Endothelial cell of umbilical vein (primary cell): ENCODE data around the gene RIPK3. TPM values are rescaled to one million over a fixed set of nuclear protein-coding genes. Genes with fewer than 3 reads are reported as not detected.

Experiments
- BruUV-seq: library from RNA; stranded (reverse); fragments of 400-500 nt; replicated peaks from 2 replicates; lab custom pipeline; 2021; lab: Mats Ljungman, UMichigan
- CTCF ChIA-PET: fragments of 300-600, 350-600 bp; sonication (Branson Sonifier 250); formaldehyde crosslinking; loops from one replicate; lab custom pipeline; 2021; ENCODE audit warnings: antibody characterized with exemption, inconsistent platforms; lab: Charles Lee
- POLR2A ChIA-PET: fragments of 300-600, 350-600 bp; sonication (Branson Sonifier 250); formaldehyde crosslinking; loops from one replicate; lab custom pipeline; 2021; ENCODE audit warnings: antibody characterized with exemption, inconsistent platforms; lab: Charles Lee
- DNase-seq: peaks from one replicate; pipeline ENCODE4 v3.0.0-alpha.2; 2011; ENCODE audit warnings: low read depth, low spot score
- FAIRE-seq: peaks from 2 replicates; lab custom pipeline; 2011; peaks lifted over from hg19 to GRCh38; lab: Jason Lieb, UNC
- H2AFZ ChIP-seq: 2 replicates; pipeline ENCODE4 v1.6.0; 2012; ENCODE audit warnings: low read depth, low read length, control low read depth, inconsistent platforms
- H3K27ac ChIP-seq: 2 replicates; pipeline ENCODE4 v1.5.1; 2011; ENCODE audit warnings: low read depth, mild to moderate bottlenecking, control low read depth, low read length, moderate library complexity; ENCODE audit not compliant: insufficient read depth
- H3K27me3 ChIP-seq, 2 experiments: 2 replicates each; pipeline versions ENCODE4 v1.6.0 to v1.6.1; 2011; ENCODE audit warnings: low read length in 2 of 2, mixed read lengths in 1 of 2; ENCODE audit not compliant: control insufficient read depth in 2 of 2, insufficient read depth in 2 of 2
- H3K36me3 ChIP-seq, 2 experiments: 2 replicates in 1 of 2; 3 replicates in 1 of 2; pipeline ENCODE4 v1.5.1; 2011; ENCODE audit warnings: low read length in 2 of 2, mild to moderate bottlenecking in 1 of 2, moderate library complexity in 1 of 2; ENCODE audit not compliant: control insufficient read depth in 2 of 2, insufficient read depth in 2 of 2; ENCODE audit errors: extremely low read depth in 1 of 2
- H3K4me1 ChIP-seq: 3 replicates; pipeline ENCODE4 v1.5.1; 2011; ENCODE audit warnings: mild to moderate bottlenecking, low read length; ENCODE audit not compliant: control insufficient read depth, insufficient read depth; ENCODE audit errors: extremely low read depth
- H3K4me2 ChIP-seq: 2 replicates; pipeline ENCODE4 v1.6.1; 2011; ENCODE audit warnings: low read length, control low read depth, mixed read lengths; ENCODE audit not compliant: insufficient read depth
- H3K4me3 ChIP-seq, 3 experiments: fragments of 200-600 bp in 1 of 3; sonication (generic), shearing (Covaris generic) in 1 of 3; replicated peaks in 1 of 3; 2 replicates each; pipeline ENCODE4 v1.5.1; 2011 to 2016; ENCODE audit warnings: control low read depth in 3 of 3, low read length in 3 of 3, mild to moderate bottlenecking in 2 of 3, inconsistent platforms in 1 of 3, low read depth in 1 of 3, moderate library complexity in 1 of 3; ENCODE audit not compliant: insufficient read depth in 1 of 3
- H3K79me2 ChIP-seq: 2 replicates; pipeline ENCODE4 v1.6.0; 2012; ENCODE audit warnings: low read length, inconsistent platforms; ENCODE audit not compliant: control insufficient read depth, insufficient read depth
- H3K9ac ChIP-seq: replicated peaks from 2 replicates; pipeline ENCODE3; 2011; ENCODE audit warnings: low read length, control low read depth; ENCODE audit not compliant: insufficient read depth; ENCODE audit errors: extremely low read depth
- H3K9me1 ChIP-seq: replicated peaks from 3 replicates; pipeline ENCODE4 v1.6.0; 2011; ENCODE audit warnings: mild to moderate bottlenecking, low read length; ENCODE audit not compliant: control insufficient read depth, insufficient read depth; ENCODE audit errors: extremely low read depth
- H3K9me3 ChIP-seq: replicated peaks from 2 replicates; pipeline ENCODE4 v1.5.1; 2012; ENCODE audit warnings: low read length, inconsistent platforms; ENCODE audit not compliant: control insufficient read depth, insufficient read depth
- H4K20me1 ChIP-seq: replicated peaks from 2 replicates; pipeline ENCODE3; 2011; ENCODE audit warnings: mild to moderate bottlenecking, low read length; ENCODE audit not compliant: control insufficient read depth, insufficient read depth; ENCODE audit errors: extremely low read depth
- CTCF ChIP-seq, 2 donors: IDR thresholded peaks; 1 replicate in 1 of 2; 2 replicates in 1 of 2; pipeline ENCODE4 v1.5.1; 2011; ENCODE audit warnings: low read length in 2 of 2, mild to moderate bottlenecking in 2 of 2, moderate library complexity in 2 of 2, control low read depth in 1 of 2, inconsistent platforms in 1 of 2, low read depth in 1 of 2; ENCODE audit not compliant: insufficient read depth in 1 of 2; ENCODE audit errors: extremely low read depth in 1 of 2
- EZH2 ChIP-seq: IDR thresholded peaks from 2 replicates; pipeline ENCODE4 v1.6.1; 2012; ENCODE audit warnings: borderline replicate concordance, low read depth, mild to moderate bottlenecking, moderate library complexity, low read length, inconsistent platforms; ENCODE audit not compliant: severe bottlenecking
- FOS ChIP-seq: IDR thresholded peaks from 2 replicates; pipeline ENCODE4 v1.6.1; 2011; ENCODE audit warnings: mild to moderate bottlenecking, low read length, moderate library complexity, borderline replicate concordance; ENCODE audit not compliant: insufficient read depth
- GATA2 ChIP-seq: IDR thresholded peaks from 2 replicates; pipeline ENCODE4 v1.7.0; 2011; ENCODE audit warnings: low read depth, mild to moderate bottlenecking, moderate library complexity, mixed read lengths, low read length; ENCODE audit not compliant: insufficient read length, insufficient read depth
- JUN ChIP-seq: IDR thresholded peaks from 2 replicates; pipeline ENCODE4 v1.6.1; 2011; ENCODE audit warnings: borderline replicate concordance, low read depth; ENCODE audit not compliant: insufficient read length, insufficient read depth
- MAX ChIP-seq: IDR thresholded peaks from 2 replicates; pipeline ENCODE4 v1.6.1; 2011; ENCODE audit not compliant: insufficient read depth, insufficient read length
- MYC ChIP-seq: IDR thresholded peaks from one replicate; pipeline ENCODE4 v1.6.1; 2011; ENCODE audit warnings: mild to moderate bottlenecking, low read depth, low read length
- POLR2A ChIP-seq: IDR thresholded peaks from 2 replicates; pipeline ENCODE4 v1.6.1; 2012; ENCODE audit warnings: low read depth, mild to moderate bottlenecking, control low read depth, low read length
- POLR2AphosphoS5 ChIP-seq: IDR thresholded peaks from 2 replicates; pipeline ENCODE4 v1.6.1; 2012; ENCODE audit warnings: low read depth, mild to moderate bottlenecking, control low read depth, low read length, moderate library complexity; ENCODE audit not compliant: insufficient read depth
- dilution Hi-C: fragments of 300-500 bp; cut with MboI; formaldehyde crosslinking; loops from one replicate; pipeline ENCODE4 v1.15.0; 2019; ENCODE audit warnings: low sequenced_read_pairs; ENCODE audit not compliant: extremely low pct_ligation_motif_present
- intact Hi-C: fragments of 100-400 bp; cut with micrococcal nuclease; formaldehyde crosslinking; loops from one replicate; pipeline ENCODE4 v1.10.0; 2022
- polyA plus RNA-seq, 4 experiments: library from polyadenylated mRNA; depleted of rRNA in 3 of 4; stranded (reverse) in 3 of 4; unstranded in 1 of 4; fragments of >200 nt; gene quantifications; 2 replicates each; pipeline versions ENCODE4 v1.2.1 to v1.2.3, GENCODE V29; 2011 to 2012; ENCODE audit warnings: missing spikeins in 1 of 4
- total RNA-seq: library from RNA; stranded (reverse); gene quantifications from 2 replicates; pipeline ENCODE4 v1.2.3, GENCODE V29; 2021

Gene RIPK3
- total and polyA plus RNA-seq, 2 donors (not counting 3 experiments of a cell fraction or from before 2014, with no cell fraction given): 3.1 to 5.1 TPM

GRCh38 chr14:24331731-24332267 is 8.0 kb downstream of the RIPK3 start:
- no peaks in the 10 kb centered on the region for H3K79me2 ChIP-seq
- no peak overlapping the region for H3K4me3 ChIP-seq
- no peaks in the 10 kb centered on the region for H4K20me1 ChIP-seq
- H2AFZ ChIP-seq: no peak overlapping the region
- dilution Hi-C loops: no loop called here
- H3K9me1 ChIP-seq: no peaks in the 10 kb centered on the region
- intact Hi-C loops: no loop called here
- peaks cover 32% of the 10 kb centered on the region for H3K4me1 ChIP-seq
- FAIRE-seq (no peak), DNase-seq (no peak)
- H3K9ac ChIP-seq: no peak overlapping the region
- TF ChIP-seq GATA2 (no peak), FOS (no peak), EZH2 (no peak), JUN (no peak), POLR2A (no peak), MYC (no peak), CTCF (IDR thresholded peaks at IDR 0.05; ENCODE audit: extremely low read depth in 1 of 2, insufficient read depth in 1 of 2, low read depth in 1 of 2, low read length in 2 of 2) (no peak), POLR2AphosphoS5 (no peak), MAX (no peak)
- ChIA-PET CTCF (interaction anchor here (0.7 to 20.1 kb wide), 22 partner anchors 10 to 1236 kb away, joined by 3 to 811 read pairs (median 8); partner anchors contain the start of genes CBLN3, CIDEB, DCAF11 and KHNYN), POLR2A (interaction anchor here (0.7 to 3.1 kb wide), 2 partner anchors 99 to 104 kb away, joined by 7 to 32 read pairs; partner anchors contain the start of genes CBLN3 and KHNYN)
- H3K27ac ChIP-seq: no peak overlapping the region
- H3K36me3 ChIP-seq: peaks cover 0 to 8% of the 10 kb centered on the region in 2 experiments
- H3K4me2 ChIP-seq: no peak overlapping the region
- H3K9me3 ChIP-seq: no peaks in the 10 kb centered on the region
- H3K27me3 ChIP-seq: no peaks in the 10 kb centered on the region
- no TSS peak for BruUV-seq
